Activated CD4-positive, alpha-beta T cell treated with anti-CD3 and anti-CD28 coated beads, Interleukin-2, amount 10 ng/mL, durations not matched to agents 24 days and 14 days (primary cell): ENCODE results near the gene CACNG7. TPM values are rescaled to one million over a fixed set of nuclear protein-coding genes. Genes with fewer than 3 reads are reported as not detected.

Experiments used
- DNase-seq: peaks from one replicate; pipeline ENCODE4 v3.0.0; 2022
- H3K27ac Mint-ChIP-seq: one replicate; pipeline ENCODE4 v1.8.0; 2022; ENCODE audit warnings: mild to moderate bottlenecking, mixed read lengths
- H3K27me3 Mint-ChIP-seq: one replicate; pipeline ENCODE4 v1.8.0; 2022; ENCODE audit warnings: mixed read lengths
- H3K36me3 Mint-ChIP-seq: one replicate; pipeline ENCODE4 v1.8.0; 2022; ENCODE audit warnings: low read depth, mild to moderate bottlenecking, mixed read lengths
- H3K4me1 Mint-ChIP-seq: one replicate; pipeline ENCODE4 v1.8.0; 2021; ENCODE audit warnings: mixed read lengths
- H3K4me3 Mint-ChIP-seq: one replicate; pipeline ENCODE4 v1.8.0; 2022; ENCODE audit warnings: mild to moderate bottlenecking, moderate library complexity, mixed read lengths
- H3K9me3 Mint-ChIP-seq: one replicate; pipeline ENCODE4 v1.8.0; 2021; ENCODE audit warnings: mixed read lengths
- intact Hi-C: fragments of 100-400 bp; cut with micrococcal nuclease; formaldehyde crosslinking; loops from one replicate; pipeline ENCODE4 v1.15.1; 2023
- total RNA-seq: library from RNA; stranded (reverse); gene quantifications from 2 replicates; pipeline ENCODE4 v1.2.3, GENCODE V29; 2022

Gene CACNG7
- total RNA-seq, 1 donor from 2014 or later, result not detected

- intact Hi-C loops, result no loop called here
- Mint-ChIP-seq H3K27ac (peak overlapping the region; percentile 3), H3K9me3 (no peaks in the 10 kb centered on the region), H3K36me3 (peaks cover 46% of the 10 kb centered on the region), H3K4me1 (peaks cover 62% of the 10 kb centered on the region), H3K4me3 (peak overlapping the region; percentile 6), H3K27me3 (no peaks in the 10 kb centered on the region)
- DNase-seq, result peak; percentile 60
Observed at GRCh38 chr19:53872762-53873161, 36.3 kb upstream of the CACNG7 start.

GRCh38 chr19:53873773-53874605, 35.1 kb upstream of the CACNG7 start:
- Mint-ChIP-seq H3K27ac (peak overlapping the region; percentile 80), H3K36me3 (peaks cover 46% of the 10 kb centered on the region), H3K4me3 (peak overlapping the region; percentile 58), H3K4me1 (peaks cover 63% of the 10 kb centered on the region), H3K27me3 (no peaks in the 10 kb centered on the region), H3K9me3 (no peaks in the 10 kb centered on the region)
- intact Hi-C loops, result no loop called here
- DNase-seq, result peak; percentile 66

- H3K36me3 Mint-ChIP-seq, result peaks cover 45% of the 10 kb centered on the region
- H3K4me3 Mint-ChIP-seq, result peak overlapping the region; percentile 58
- no peaks in the 10 kb centered on the region for H3K27me3 Mint-ChIP-seq
- peaks cover 65% of the 10 kb centered on the region for H3K4me1 Mint-ChIP-seq
- H3K27ac Mint-ChIP-seq, result peak overlapping the region; percentile 80
- DNase-seq, result peak; percentile 74
- intact Hi-C loops, result no loop called here
- H3K9me3 Mint-ChIP-seq, result no peaks in the 10 kb centered on the region
Observed at GRCh38 chr19:53874606-53874990, 34.5 kb upstream of the CACNG7 start.

- H3K27me3 Mint-ChIP-seq, result no peaks in the 10 kb centered on the region
- H3K9me3 Mint-ChIP-seq, result no peaks in the 10 kb centered on the region
- intact Hi-C loops, result no loop called here
- H3K27ac Mint-ChIP-seq, result no peak overlapping the region
- peaks cover 42% of the 10 kb centered on the region for H3K36me3 Mint-ChIP-seq
- no peak for DNase-seq
- no peak overlapping the region for H3K4me3 Mint-ChIP-seq
- peaks cover 60% of the 10 kb centered on the region for H3K4me1 Mint-ChIP-seq
Observed at GRCh38 chr19:53875602-53876325, 33.3 kb upstream of the CACNG7 start.

- intact Hi-C loops, result no loop called here
- Mint-ChIP-seq H3K4me3 (peak overlapping the region; percentile 37), H3K9me3 (no peaks in the 10 kb centered on the region), H3K36me3 (peaks cover 35% of the 10 kb centered on the region), H3K4me1 (peaks cover 51% of the 10 kb centered on the region), H3K27ac (peak overlapping the region; percentile 39), H3K27me3 (no peaks in the 10 kb centered on the region)
- no peak for DNase-seq
Observed at GRCh38 chr19:53876651-53877224, 32.3 kb upstream of the CACNG7 start.

GRCh38 chr19:53877361-53877766, 31.7 kb upstream of the CACNG7 start:
- intact Hi-C loops, result no loop called here
- Mint-ChIP-seq H3K4me1 (peaks cover 51% of the 10 kb centered on the region), H3K27me3 (no peaks in the 10 kb centered on the region), H3K9me3 (no peaks in the 10 kb centered on the region), H3K36me3 (peaks cover 35% of the 10 kb centered on the region), H3K27ac (peak overlapping the region; percentile 39), H3K4me3 (peak overlapping the region; percentile 37)
- peak; percentile 85 for DNase-seq

- intact Hi-C loops, result loop anchor here (1.0 kb wide), 1 partner anchor 9 kb away; no protein-coding TSS in a partner anchor
- H3K4me3 Mint-ChIP-seq, result no peak overlapping the region
- DNase-seq, result no peak
- no peaks in the 10 kb centered on the region for H3K9me3 Mint-ChIP-seq
- no peak overlapping the region for H3K27ac Mint-ChIP-seq
- peaks cover 42% of the 10 kb centered on the region for H3K4me1 Mint-ChIP-seq
- H3K36me3 Mint-ChIP-seq, result peaks cover 25% of the 10 kb centered on the region
- peaks cover 9% of the 10 kb centered on the region for H3K27me3 Mint-ChIP-seq
Observed at GRCh38 chr19:53878776-53879139, 30.3 kb upstream of the CACNG7 start.

- peak; percentile 97 for DNase-seq
- Mint-ChIP-seq H3K27me3 (peaks cover 15% of the 10 kb centered on the region), H3K4me1 (peaks cover 37% of the 10 kb centered on the region), H3K36me3 (peaks cover 19% of the 10 kb centered on the region), H3K9me3 (no peaks in the 10 kb centered on the region), H3K4me3 (no peak overlapping the region), H3K27ac (no peak overlapping the region)
- intact Hi-C loops, result loop anchor here (1.0 to 2.0 kb wide), 2 partner anchors 10 to 37 kb away; no protein-coding TSS in a partner anchor
Observed at GRCh38 chr19:53879140-53880081, 29.7 kb upstream of the CACNG7 start.

GRCh38 chr19:53880711-53881481, 28.2 kb upstream of the CACNG7 start:
- peak; percentile 58 for DNase-seq
- intact Hi-C loops, result loop anchor here (2.0 kb wide), 1 partner anchor 38 kb away; no protein-coding TSS in a partner anchor
- peaks cover 8% of the 10 kb centered on the region for H3K36me3 Mint-ChIP-seq

GRCh38 chr19:53881482-53882390, 27.3 kb upstream of the CACNG7 start, which contains the start of gene PRKCG:
Gene PRKCG (plus strand): TSS chr19:53882197. CDS start chr19:53882495, 298 bp downstream.
- peak within 1 kb of the TSS; percentile 10 for H3K4me3 Mint-ChIP-seq
- H3K27ac Mint-ChIP-seq, result no peak within 1 kb of the TSS
- H3K36me3 Mint-ChIP-seq, result peaks cover 4% of the 10 kb centered on the region
- intact Hi-C loops, result loop anchor here (2.0 kb wide), 1 partner anchor 39 kb away; no protein-coding TSS in a partner anchor
- DNase-seq, result peak; percentile 91
- peaks cover 32% of the 10 kb centered on the region for H3K27me3 Mint-ChIP-seq
- no peaks in the 10 kb centered on the region for H3K9me3 Mint-ChIP-seq
- H3K4me1 Mint-ChIP-seq, result peaks cover 21% of the 10 kb centered on the region

More at GRCh38 chr19:53880711-53881481, 28.2 kb upstream of the CACNG7 start:
- Mint-ChIP-seq H3K27me3 (peaks cover 27% of the 10 kb centered on the region), H3K4me3 (no peak overlapping the region), H3K4me1 (peaks cover 25% of the 10 kb centered on the region), H3K27ac (no peak overlapping the region), H3K9me3 (no peaks in the 10 kb centered on the region)

GRCh38 chr19:53882391-53883050, 26.6 kb upstream of the CACNG7 start:
- peaks cover 13% of the 10 kb centered on the region for H3K4me1 Mint-ChIP-seq
- peaks cover 34% of the 10 kb centered on the region for H3K27me3 Mint-ChIP-seq
- H3K4me3 Mint-ChIP-seq, result peak overlapping the region; percentile 10
- no peak overlapping the region for H3K27ac Mint-ChIP-seq
- intact Hi-C loops, result no loop called here
- no peaks in the 10 kb centered on the region for H3K9me3 Mint-ChIP-seq
- no peak for DNase-seq
- H3K36me3 Mint-ChIP-seq, result no peaks in the 10 kb centered on the region
